ENCODE measurements around the gene RAB7A. TPM values are rescaled to one million over a fixed set of nuclear protein-coding genes. Genes with fewer than 3 reads are reported as not detected.

Gene RAB7A
- polyA plus RNA-seq, 1 donor from 2014 or later, result 42.4 TPM

GRCh38 chr3:128808672-128809071, 82.7 kb downstream of the RAB7A start:
- Histone ChIP-seq H4K20me1 (ENCODE audit: insufficient read depth) (no peaks in the 10 kb centered on the region), H3K27ac (ENCODE audit: low read length) (no peak overlapping the region), H3K79me2 (replicated peaks; ENCODE audit: insufficient read depth, low read length) (no peaks in the 10 kb centered on the region), H3K4me2 (ENCODE audit: low read length) (no peak overlapping the region), H2AFZ (ENCODE audit: low read depth, low read length) (no peak overlapping the region), H3K9me2 (ENCODE audit: insufficient read depth, low read length) (no peaks in the 10 kb centered on the region), H3K4me3 (ENCODE audit: low read length) (no peak overlapping the region), H3K9me3 (ENCODE audit: low read length) (no peaks in the 10 kb centered on the region), H3K36me3 (ENCODE audit: insufficient read depth, low read length) (peaks cover 11% of the 10 kb centered on the region), H3K9ac (ENCODE audit: low read length) (no peak overlapping the region), H3F3A (ENCODE audit: insufficient read depth, low read length, poor library complexity, severe bottlenecking) (no peaks in the 10 kb centered on the region), H3K27me3 (ENCODE audit: insufficient read depth, low read depth, low read length) (no peaks in the 10 kb centered on the region)
- TF ChIP-seq REST (IDR thresholded peaks at IDR 0.05; ENCODE audit: borderline replicate concordance) (no peak), RAD21 (conservative IDR thresholded peaks at IDR 0.05) (no peak), TAF1 (IDR thresholded peaks at IDR 0.05; ENCODE audit: low read depth) (no peak), EZH2 (IDR thresholded peaks at IDR 0.05; ENCODE audit: borderline replicate concordance, insufficient read depth, low read length, poor library complexity, severe bottlenecking) (no peak), CTCF (IDR thresholded peaks at IDR 0.05; ENCODE audit: poor library complexity, severe bottlenecking) (no peak), EP300 (conservative IDR thresholded peaks at IDR 0.05; ENCODE audit: poor library complexity, severe bottlenecking) (no peak), POLR2AphosphoS5 (IDR thresholded peaks at IDR 0.05) (no peak), MXI1 (conservative IDR thresholded peaks at IDR 0.05; ENCODE audit: poor library complexity, severe bottlenecking) (no peak), SMC3 (conservative IDR thresholded peaks at IDR 0.05; ENCODE audit: poor library complexity) (no peak)

GRCh38 chr3:128813097-128813496, 87.1 kb downstream of the RAB7A start:
- Histone ChIP-seq H3K36me3 (ENCODE audit: insufficient read depth, low read length) (peaks cover 9% of the 10 kb centered on the region), H3K9me2 (ENCODE audit: insufficient read depth, low read length) (no peaks in the 10 kb centered on the region), H3K9ac (ENCODE audit: low read length) (no peak overlapping the region), H3K4me3 (ENCODE audit: low read length) (no peak overlapping the region), H4K20me1 (ENCODE audit: insufficient read depth) (no peaks in the 10 kb centered on the region), H3K9me3 (ENCODE audit: low read length) (no peaks in the 10 kb centered on the region), H3K4me2 (ENCODE audit: low read length) (no peak overlapping the region), H3K27me3 (ENCODE audit: insufficient read depth, low read depth, low read length) (no peaks in the 10 kb centered on the region), H3K79me2 (replicated peaks; ENCODE audit: insufficient read depth, low read length) (no peaks in the 10 kb centered on the region), H3K27ac (ENCODE audit: low read length) (no peak overlapping the region), H3F3A (ENCODE audit: insufficient read depth, low read length, poor library complexity, severe bottlenecking) (no peaks in the 10 kb centered on the region), H2AFZ (ENCODE audit: low read depth, low read length) (no peak overlapping the region)
- no peak for TF ChIP-seq EZH2 (IDR thresholded peaks at IDR 0.05; ENCODE audit: borderline replicate concordance, insufficient read depth, low read length, poor library complexity, severe bottlenecking)
- TF ChIP-seq REST (IDR thresholded peaks at IDR 0.05; ENCODE audit: borderline replicate concordance), result no peak
- TF ChIP-seq TAF1 (IDR thresholded peaks at IDR 0.05; ENCODE audit: low read depth), result no peak
- no peak for TF ChIP-seq RAD21 (conservative IDR thresholded peaks at IDR 0.05)
- no peak for TF ChIP-seq MXI1 (conservative IDR thresholded peaks at IDR 0.05; ENCODE audit: poor library complexity, severe bottlenecking)
- no peak for TF ChIP-seq SMC3 (conservative IDR thresholded peaks at IDR 0.05; ENCODE audit: poor library complexity)
- TF ChIP-seq CTCF (IDR thresholded peaks at IDR 0.05; ENCODE audit: poor library complexity, severe bottlenecking), result no peak
- no peak for TF ChIP-seq EP300 (conservative IDR thresholded peaks at IDR 0.05; ENCODE audit: poor library complexity, severe bottlenecking)
- no peak for TF ChIP-seq POLR2AphosphoS5 (IDR thresholded peaks at IDR 0.05)

Data from neural cell (in vitro differentiated cells).